Activated effector memory CD4-positive, alpha-beta T cell treated with Interleukin-2 at 50 U/mL for 16 hours (primary cell): ENCODE results near the gene SEC61A2.
A peak's percentile ranks its signal among the peaks of the same experiment; 100 is the strongest.
"Not testable (repeated sequence)": the region's sequence is repeated elsewhere in the genome, so short reads cannot be mapped to it uniquely, and the experiment has no call there.

Experiments used
- DNase-seq: peaks from one replicate; pipeline ENCODE4 v3.0.0-alpha.2; 2020

Gene SEC61A2

GRCh38 chr10:12129222-12130111, at the start of gene SEC61A2:
Gene SEC61A2 (plus strand): TSS chr10:12129677. CDS start chr10:12129788, 111 bp downstream.
- DNase-seq: peak; percentile 97

GRCh38 chr10:12081470-12081869, 48.0 kb upstream of the SEC61A2 start:
- DNase-seq: no peak

DNA sequence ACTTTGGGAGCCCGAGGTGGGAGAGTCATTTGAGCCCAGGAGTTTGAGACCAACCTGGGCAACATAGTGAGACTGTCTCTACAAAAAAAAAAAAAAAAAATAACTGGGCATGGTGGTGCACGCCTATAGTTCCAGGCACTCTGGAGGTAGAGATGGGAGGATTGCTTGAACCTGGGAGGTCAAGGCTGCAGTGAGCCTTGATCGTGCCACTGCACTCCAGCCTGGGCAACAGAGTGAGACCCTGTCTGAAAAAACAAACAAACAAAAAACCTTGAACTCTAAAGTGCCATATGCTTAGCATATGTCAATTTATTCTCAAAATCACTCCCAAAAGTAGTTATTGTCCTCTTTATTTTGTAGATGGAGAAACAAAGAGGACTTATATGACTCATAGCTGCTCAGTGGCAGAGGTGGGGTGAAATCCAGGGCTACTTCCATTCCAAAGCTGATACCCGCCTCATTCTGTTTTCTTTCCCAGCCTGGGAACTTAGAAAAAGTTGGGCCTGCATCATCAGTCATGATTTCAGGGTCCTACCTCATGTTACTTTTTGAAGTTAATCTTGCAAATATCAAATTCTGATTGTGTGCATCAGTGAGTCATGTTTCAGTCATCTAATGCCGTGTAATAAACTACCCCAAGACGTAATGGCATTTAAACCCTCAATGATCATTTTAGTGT, 47.5 kb upstream of the SEC61A2 start:
- no peak for DNase-seq

GRCh38 chr10:12088919-12089318, 40.6 kb upstream of the SEC61A2 start:
- DNase-seq: no peak

GRCh38 chr10:12091421-12091820, 38.1 kb upstream of the SEC61A2 start:
- no peak for DNase-seq

GRCh38 chr10:12097361-12097760, 32.1 kb upstream of the SEC61A2 start:
- DNase-seq: not testable (repeated sequence)

- no peak for DNase-seq
These were observed 31.7 kb upstream of the SEC61A2 start for GRCh38 chr10:12097791-12098190.

DNA sequence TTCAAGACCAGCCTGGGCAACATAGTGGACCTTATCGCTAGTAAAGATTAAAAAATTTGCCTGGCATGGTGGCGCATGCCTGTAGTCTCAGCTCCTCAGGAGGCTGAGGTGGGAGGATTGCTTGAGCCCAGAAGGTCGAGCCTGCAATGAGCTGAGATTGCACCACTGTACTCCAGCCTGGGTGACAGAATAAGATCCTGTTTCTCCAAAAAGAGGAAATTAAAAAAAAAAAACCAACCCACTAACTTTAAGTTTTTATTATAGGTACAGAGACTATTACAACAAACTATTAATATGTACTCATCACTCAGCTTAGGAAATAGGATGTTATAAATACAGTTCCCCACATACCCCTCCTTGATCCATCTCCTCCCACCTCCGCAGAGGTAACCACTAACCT, 30.5 kb upstream of the SEC61A2 start:
- no peak for DNase-seq

DNA sequence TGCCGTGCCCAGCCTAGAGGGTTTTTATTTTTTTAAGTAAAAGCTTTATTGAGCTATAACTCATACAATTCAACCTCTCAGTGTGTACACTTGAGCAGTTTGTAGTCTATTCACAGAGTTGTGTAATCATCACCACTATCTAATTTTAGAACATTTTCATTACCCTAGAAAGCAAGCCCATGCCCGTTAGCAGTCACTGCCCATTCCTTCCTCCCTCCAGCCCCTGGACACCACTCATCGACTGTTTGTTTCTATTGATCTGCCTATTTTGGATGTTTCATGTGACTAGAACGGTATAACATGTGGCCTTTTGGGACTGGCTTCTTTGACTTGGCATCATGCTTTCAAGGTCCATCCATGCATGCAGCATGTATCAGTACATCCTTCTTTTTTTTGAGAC, 25.7 kb upstream of the SEC61A2 start:
- DNase-seq: no peak

DNA sequence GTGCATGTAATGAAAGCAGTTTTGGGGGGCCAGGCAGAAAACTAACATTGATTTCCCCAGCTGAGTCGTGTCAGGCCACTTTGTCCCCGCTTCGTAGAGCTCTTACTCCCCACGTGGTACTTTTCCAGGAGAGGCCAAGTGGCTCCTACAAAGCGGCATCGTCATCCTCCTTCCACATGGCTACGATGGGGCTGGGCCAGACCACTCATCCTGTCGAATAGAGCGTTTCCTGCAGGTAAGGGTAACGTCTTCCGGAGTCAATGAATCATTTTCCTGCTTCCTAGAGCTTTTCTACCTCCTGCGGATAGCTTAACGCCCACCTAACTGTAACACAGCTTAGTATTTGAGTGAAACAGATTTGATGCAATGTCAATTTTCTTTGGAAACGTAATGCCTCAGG, 21.7 kb upstream of the SEC61A2 start:
- DNase-seq: no peak

DNA sequence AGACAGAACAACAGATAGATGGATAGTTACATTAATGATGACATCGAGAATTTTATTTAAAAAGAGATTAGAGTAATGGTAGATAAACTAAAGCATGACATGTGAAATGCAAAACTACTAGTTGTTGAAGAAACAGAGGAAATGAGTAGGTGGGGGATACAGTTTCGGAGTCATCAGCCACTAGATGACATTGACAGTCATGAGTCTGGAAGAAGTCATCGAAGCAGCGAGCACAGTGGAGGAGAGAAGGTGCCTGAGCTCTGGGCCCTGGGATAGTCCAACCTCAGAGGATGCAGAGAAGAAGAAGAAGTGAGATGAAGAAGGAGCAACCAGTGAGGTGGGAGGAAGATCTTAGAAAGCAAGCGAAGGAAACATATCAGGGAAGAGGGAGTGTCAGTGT, 20.2 kb upstream of the SEC61A2 start:
- DNase-seq: no peak

DNA sequence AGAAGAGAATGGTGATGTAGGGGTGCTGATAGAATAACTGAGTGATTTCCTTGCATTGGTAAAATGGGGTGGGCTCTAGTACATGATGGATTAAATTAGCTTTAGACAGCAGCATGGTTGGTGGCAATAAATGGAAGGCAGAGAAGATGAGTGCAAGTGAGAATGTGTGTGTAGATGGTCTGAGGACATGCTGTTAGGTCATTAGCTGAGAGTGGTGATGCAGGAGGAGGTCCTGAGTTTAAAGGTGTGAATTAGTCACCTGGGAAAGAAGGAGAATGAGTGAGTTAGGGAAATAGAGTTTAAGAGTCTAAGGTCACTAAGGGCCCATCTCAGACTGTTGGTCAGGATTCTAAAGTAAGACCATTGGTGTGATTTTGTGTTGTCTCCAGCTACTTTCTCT, 17.9 kb upstream of the SEC61A2 start:
- DNase-seq: no peak

DNA sequence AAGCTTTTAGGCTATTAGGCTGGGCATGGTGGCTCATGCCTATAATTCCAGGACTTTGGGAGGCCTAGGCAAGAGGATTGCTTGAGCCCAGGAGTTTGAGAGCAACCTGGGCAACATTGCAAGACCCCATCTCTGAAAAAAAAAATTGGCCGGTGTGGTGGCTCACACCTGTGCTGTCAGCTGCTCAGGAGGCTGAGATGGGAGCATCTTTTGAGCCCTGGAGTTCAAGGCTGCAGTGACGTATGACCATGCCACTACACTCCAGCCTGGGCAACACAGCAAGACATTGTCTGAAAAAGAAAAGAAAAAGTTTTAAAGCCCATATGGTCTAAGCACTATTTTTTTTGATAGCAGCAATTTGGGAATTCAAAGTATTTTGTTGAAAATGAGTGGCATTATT, 15.8 kb upstream of the SEC61A2 start:
- no peak for DNase-seq

- no peak for DNase-seq
These were observed 7.8 kb upstream of the SEC61A2 start for GRCh38 chr10:12121673-12122072.

- no peak for DNase-seq
These were observed 878 bp downstream of the SEC61A2 start for GRCh38 chr10:12130237-12130872.

DNA sequence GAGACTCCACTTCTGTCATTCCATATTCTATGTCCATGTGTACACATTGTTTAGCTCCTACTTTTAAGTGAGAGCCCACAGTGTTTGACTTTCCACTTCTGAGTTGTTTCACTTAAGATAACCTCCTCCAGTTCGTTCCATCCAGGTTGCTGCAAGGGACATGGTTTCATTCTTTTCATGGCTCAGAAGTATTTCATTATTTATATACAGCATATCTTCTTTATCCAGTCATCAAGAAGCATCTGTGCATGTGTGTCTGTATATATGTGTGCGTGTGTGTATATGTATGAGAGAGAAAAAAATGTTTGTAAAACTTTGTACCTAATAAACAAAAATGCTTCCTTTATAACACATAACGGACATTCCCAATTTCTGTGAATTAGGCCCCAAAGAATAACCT, 6.2 kb downstream of the SEC61A2 start:
- no peak for DNase-seq

- DNase-seq: no peak
These were observed 10.6 kb downstream of the SEC61A2 start for GRCh38 chr10:12140038-12140437.

- no peak for DNase-seq
These were observed 15.1 kb downstream of the SEC61A2 start for GRCh38 chr10:12144538-12144937.

GRCh38 chr10:12150163-12150562, 20.7 kb downstream of the SEC61A2 start:
- no peak for DNase-seq

DNA sequence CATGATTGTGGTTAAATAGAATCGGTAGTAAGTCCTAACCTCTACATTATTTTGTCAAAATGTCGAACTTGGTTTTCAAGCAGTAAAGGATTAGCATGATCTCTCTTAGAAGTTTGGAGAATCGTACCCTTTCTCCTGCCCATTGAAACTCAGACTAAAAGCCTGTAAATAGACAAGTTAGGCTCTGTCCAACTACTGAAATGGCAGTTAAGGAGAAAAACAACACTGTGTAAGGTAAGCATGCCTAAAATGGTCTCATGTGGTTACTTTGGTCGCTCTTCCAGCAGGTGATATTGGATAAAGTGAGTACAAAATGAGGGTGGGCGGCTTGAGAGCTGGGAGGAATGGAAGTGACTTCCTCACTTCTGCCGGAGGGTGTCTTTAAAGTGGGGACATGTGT, 25.0 kb downstream of the SEC61A2 start:
- DNase-seq: no peak

GRCh38 chr10:12156367-12157123, 27.1 kb downstream of the SEC61A2 start:
- no peak for DNase-seq

DNA sequence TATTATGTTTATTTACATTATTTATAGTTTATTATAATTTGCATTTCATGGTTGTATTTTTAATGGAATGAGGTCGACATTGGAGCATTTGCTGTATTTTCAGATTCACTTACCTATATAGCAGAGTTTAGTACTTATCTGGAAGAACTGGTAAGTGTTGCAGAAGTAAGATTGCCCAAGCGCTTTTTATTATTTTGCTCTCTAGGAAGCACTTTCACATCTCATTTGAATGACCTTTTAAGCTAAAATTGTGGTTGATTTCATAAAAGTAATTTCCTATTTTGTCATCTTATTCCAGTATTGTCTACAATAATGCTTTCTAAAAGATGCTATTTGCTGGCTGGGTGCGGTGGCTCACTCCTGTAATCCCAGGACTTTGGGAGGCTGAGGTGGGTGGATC, 28.6 kb downstream of the SEC61A2 start:
- no peak for DNase-seq

GRCh38 chr10:12160664-12161063, 31.2 kb downstream of the SEC61A2 start:
- no peak for DNase-seq
